ENCODE data around the gene RELN. TPM values are rescaled to one million over a fixed set of nuclear protein-coding genes. Genes with fewer than 3 reads are reported as not detected.

The RELN gene
- total and polyA plus RNA-seq, 10 donors = 0.03 to 7.6 (median 1.0) TPM

DNA sequence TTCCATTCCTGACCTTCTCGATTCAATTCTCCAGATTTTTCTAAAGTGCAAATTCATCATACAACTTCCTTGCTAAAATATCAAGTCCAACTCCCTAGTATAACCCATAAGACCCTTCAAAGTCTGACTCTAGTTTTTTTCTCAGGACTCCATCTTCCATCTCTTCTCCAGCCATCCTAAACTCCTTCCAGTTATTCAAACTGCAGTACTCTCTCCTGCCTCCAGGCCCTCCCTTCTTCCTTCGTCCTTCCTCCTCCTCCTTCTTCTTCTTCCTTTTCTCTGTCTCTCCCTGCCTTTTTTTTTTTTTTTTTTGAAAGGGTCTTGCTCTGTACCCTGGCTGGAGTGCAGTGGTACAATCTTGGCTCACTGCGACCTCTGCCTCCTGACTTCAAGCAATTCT lies 111.9 kb downstream of the RELN start:
- Histone ChIP-seq H3K4me3 (no peak overlapping the region), H3K27ac (no peak overlapping the region), H3K27me3 (replicated peaks in 1 of 7) (no peaks in the 10 kb centered on the region), H3K4me1 (no peaks in the 10 kb centered on the region), H3K9me3 (no peaks in the 10 kb centered on the region), H3K36me3 (no peaks in the 10 kb centered on the region)
- 74 to 85% (median 76%) methylated on average over 3 of the region's 3 CpGs for whole genome bisulfite sequencing, 5 donors
- no peak for TF ChIP-seq POLR2AphosphoS5 (IDR thresholded peaks at IDR 0.05)
- no peak for TF ChIP-seq POLR2A (IDR thresholded peaks at IDR 0.05)
- no peak for TF ChIP-seq CTCF (IDR thresholded peaks at IDR 0.05 in 8 of 11, conservative IDR thresholded peaks at IDR 0.05 in 3 of 11)
- intact Hi-C loops (cut with DNase I; ENCODE audit: low total_unique reads) = no loop called here
- DNase-seq = no peak

DNA sequence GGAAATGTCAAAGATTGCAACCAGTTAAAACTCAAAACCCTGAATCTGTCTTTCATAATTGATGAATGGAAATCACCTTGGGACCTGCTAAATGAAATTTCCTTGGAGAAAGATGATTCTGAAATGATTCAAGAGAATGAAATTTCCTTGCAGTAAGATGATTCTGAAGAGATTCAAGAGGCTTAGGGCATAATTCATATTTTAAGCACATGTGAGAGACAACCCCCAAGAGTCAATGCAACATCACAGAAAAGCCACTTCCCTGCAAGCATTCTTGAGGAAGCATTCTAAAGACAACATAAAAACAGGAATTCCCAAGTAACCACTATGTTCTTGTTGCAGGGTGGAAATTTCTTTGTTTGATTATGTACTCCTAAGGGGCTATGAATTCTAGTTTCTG lies 113.7 kb downstream of the RELN start:
- no peaks in the 10 kb centered on the region for H3K9me3 ChIP-seq
- H3K27ac ChIP-seq = no peak overlapping the region
- no peaks in the 10 kb centered on the region for H3K36me3 ChIP-seq
- intact Hi-C loops (cut with DNase I; ENCODE audit: low total_unique reads) = no loop called here
- H3K4me1 ChIP-seq = no peaks in the 10 kb centered on the region
- TF ChIP-seq POLR2A (IDR thresholded peaks at IDR 0.05) (no peak), POLR2AphosphoS5 (IDR thresholded peaks at IDR 0.05) (no peak), CTCF (IDR thresholded peaks at IDR 0.05 in 8 of 11, conservative IDR thresholded peaks at IDR 0.05 in 3 of 11) (no peak)
- H3K4me3 ChIP-seq = no peak overlapping the region
- H3K27me3 ChIP-seq (replicated peaks in 1 of 7) = peaks cover 0 to 1% (median 0%) of the 10 kb centered on the region in 7 donors
- DNase-seq = no peak

- WGBS, 5 donors = 61 to 92% (median 69%) methylated on average over 2 of the region's 2 CpGs
- intact Hi-C loops (cut with DNase I; ENCODE audit: low total_unique reads) = no loop called here
- H3K27me3 ChIP-seq (replicated peaks in 1 of 7) = peaks cover 0 to 5% (median 0%) of the 10 kb centered on the region in 7 donors
- no peak overlapping the region for H3K4me3 ChIP-seq
- H3K36me3 ChIP-seq = no peaks in the 10 kb centered on the region
- H3K9me3 ChIP-seq = no peaks in the 10 kb centered on the region
- no peaks in the 10 kb centered on the region for H3K4me1 ChIP-seq
- TF ChIP-seq CTCF (IDR thresholded peaks at IDR 0.05 in 8 of 11, conservative IDR thresholded peaks at IDR 0.05 in 3 of 11) = no peak
- no peak for TF ChIP-seq POLR2A (IDR thresholded peaks at IDR 0.05)
- no peak for TF ChIP-seq POLR2AphosphoS5 (IDR thresholded peaks at IDR 0.05)
- no peak overlapping the region for H3K27ac ChIP-seq
- no peak for DNase-seq
Observed at GRCh38 chr7:103871473-103871872, 118.0 kb downstream of the RELN start.

GRCh38 chr7:103870664-103871063 lies 118.8 kb downstream of the RELN start:
- TF ChIP-seq POLR2AphosphoS5 (IDR thresholded peaks at IDR 0.05) (no peak), POLR2A (IDR thresholded peaks at IDR 0.05) (no peak), CTCF (IDR thresholded peaks at IDR 0.05 in 8 of 11, conservative IDR thresholded peaks at IDR 0.05 in 3 of 11) (no peak)
- Histone ChIP-seq H3K4me3 (no peak overlapping the region), H3K27me3 (replicated peaks in 1 of 7) (peaks cover 0 to 5% (median 0%) of the 10 kb centered on the region in 7 donors), H3K27ac (no peak overlapping the region), H3K36me3 (no peaks in the 10 kb centered on the region), H3K9me3 (no peaks in the 10 kb centered on the region), H3K4me1 (no peaks in the 10 kb centered on the region)
- no peak for DNase-seq
- intact Hi-C loops (cut with DNase I; ENCODE audit: low total_unique reads) = no loop called here
- 62 to 75% (median 65%) methylated on average over 3 of the region's 3 CpGs for WGBS, 5 donors

All from spleen (tissue), 11 donors.